Panc1 (cell line): ENCODE measurements around the gene SUCO. TPM values are rescaled to one million over a fixed set of nuclear protein-coding genes. Genes with fewer than 3 reads are reported as not detected.

Experiments used
- ATAC-seq: fragments of 200-7000 bp; cut with Tn5 transposase; 2 replicates; pipeline ENCODE4 v1.9.1; 2020; ENCODE audit warnings: mild to moderate bottlenecking, moderate library complexity
- BruUV-seq: library from RNA; stranded (reverse); fragments of 400-500 nt; replicated peaks from 2 replicates; lab custom pipeline; 2021; lab: Mats Ljungman, UMichigan
- CTCF ChIA-PET: fragments of 300-600 bp; sonication (Branson Sonifier 250); formaldehyde crosslinking; loops from one replicate; lab custom pipeline; 2022; ENCODE audit warnings: antibody characterized with exemption; lab: Charles Lee
- POLR2A ChIA-PET: fragments of 300-600 bp; sonication (Branson Sonifier 250); formaldehyde crosslinking; loops from one replicate; lab custom pipeline; 2022; ENCODE audit warnings: antibody characterized with exemption; lab: Charles Lee
- DNase-seq: peaks from one replicate; pipeline ENCODE4 v3.0.0-alpha.2; 2010; ENCODE audit warnings: low read depth, low spot score
- H3K27ac ChIP-seq: 2 replicates; pipeline ENCODE4 v1.5.1; 2011; ENCODE audit warnings: mild to moderate bottlenecking, low read length, inconsistent platforms
- H3K27me3 ChIP-seq: fragments of 200-500 bp; sonication (Bioruptor generic); 2 replicates; pipeline ENCODE4 v1.6.0; 2014; ENCODE audit warnings: low read length, inconsistent platforms; ENCODE audit not compliant: control insufficient read depth, insufficient read depth
- H3K36me3 ChIP-seq: fragments of 200-500 bp; sonication (Bioruptor generic); 2 replicates; pipeline ENCODE4 v1.5.1; 2014; ENCODE audit warnings: inconsistent platforms, mild to moderate bottlenecking, low read length, moderate library complexity; ENCODE audit not compliant: control insufficient read depth, insufficient read depth
- H3K4me1 ChIP-seq: 2 replicates; pipeline ENCODE4 v1.5.1; 2011; ENCODE audit warnings: inconsistent platforms, mild to moderate bottlenecking, low read length, moderate library complexity; ENCODE audit not compliant: control insufficient read depth, insufficient read depth
- H3K4me3 ChIP-seq, 2 experiments: 2 replicates each; pipeline ENCODE4 v1.5.1; 2011 to 2012; ENCODE audit warnings: low read depth in 2 of 2, low read length in 2 of 2, mild to moderate bottlenecking in 2 of 2, inconsistent platforms in 1 of 2, moderate library complexity in 1 of 2
- H3K9me3 ChIP-seq: fragments of 200-500 bp; sonication (Bioruptor generic); 2 replicates; pipeline ENCODE4 v1.5.1; 2014; ENCODE audit warnings: low read depth, mild to moderate bottlenecking, inconsistent platforms, low read length, moderate library complexity; ENCODE audit not compliant: control insufficient read depth, insufficient read depth
- POLR2AphosphoS5 ChIP-seq: IDR thresholded peaks from 2 replicates; pipeline ENCODE4 v1.6.1; 2012; ENCODE audit warnings: mild to moderate bottlenecking, low read depth, low read length, moderate library complexity
- SIN3A ChIP-seq: IDR thresholded peaks from 2 replicates; pipeline ENCODE4 v1.6.1; 2012; ENCODE audit warnings: low read depth, mild to moderate bottlenecking, low read length, moderate library complexity, borderline replicate concordance; ENCODE audit not compliant: insufficient read depth
- TCF7L2 ChIP-seq: IDR thresholded peaks from 2 replicates; pipeline ENCODE4 v1.6.1; 2011; ENCODE audit warnings: mild to moderate bottlenecking, low read depth, low read length, inconsistent platforms
- in situ Hi-C: cut with HindIII; loops from 2 replicates; pipeline ENCODE4 v1.10.0; 2016; ENCODE audit warnings: low sequenced_read_pairs, low pct_unique_long_range_greater_than_20kb
- intact Hi-C: fragments of 100-400 bp; cut with micrococcal nuclease; formaldehyde crosslinking; loops from one replicate; pipeline ENCODE4 v1.10.0; 2022; ENCODE audit not compliant: unreplicated experiment
- total RNA-seq: library from RNA; stranded (reverse); gene quantifications from one replicate; pipeline ENCODE4 v1.2.1, GENCODE V29; 2021; ENCODE audit not compliant: unreplicated experiment
- TF ChIP-seq, protein P1 (sequence below), 2 experiments: IDR thresholded peaks; 2 replicates each; pipeline ENCODE4 v1.6.1; 2011 to 2012; ENCODE audit warnings: low read depth in 2 of 2, control low read depth in 1 of 2, low read length in 1 of 2, mild to moderate bottlenecking in 1 of 2, moderate library complexity in 1 of 2; ENCODE audit not compliant: insufficient read depth in 1 of 2
- TF ChIP-seq, protein P2 (sequence below): fragments of 450-650 bp; IDR thresholded peaks from 2 replicates; pipeline ENCODE4 v1.5.1; 2017; ENCODE audit warnings: mild to moderate bottlenecking

The SUCO gene
- total RNA-seq, 1 experiment from 2014 or later = 31.3 TPM

DNA sequence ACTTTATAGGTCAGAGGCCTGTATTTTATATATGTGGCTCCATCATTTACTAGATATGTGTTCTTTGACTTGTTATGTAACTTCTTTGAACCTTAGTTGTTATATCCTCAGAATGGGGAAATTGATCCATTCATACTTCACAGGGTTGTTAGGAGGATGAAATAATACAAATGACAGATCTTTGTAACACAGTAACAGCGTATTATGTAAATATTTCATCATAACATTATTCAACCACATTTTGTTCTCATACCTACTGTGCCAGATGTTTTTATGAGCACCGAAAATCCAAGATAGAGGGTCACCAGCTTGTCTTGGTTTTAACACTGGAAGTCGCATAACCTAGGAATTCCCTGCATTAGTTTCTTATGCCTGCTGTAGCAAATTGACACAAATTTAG is 3.3 kb downstream of the SUCO start:
- in situ Hi-C loops (no loop called here), intact Hi-C loops (no loop called here)
- DNase-seq (no peak), ATAC-seq (no peak)
- no peak for TF ChIP-seq SIN3A
- TF ChIP-seq, protein P1, sequence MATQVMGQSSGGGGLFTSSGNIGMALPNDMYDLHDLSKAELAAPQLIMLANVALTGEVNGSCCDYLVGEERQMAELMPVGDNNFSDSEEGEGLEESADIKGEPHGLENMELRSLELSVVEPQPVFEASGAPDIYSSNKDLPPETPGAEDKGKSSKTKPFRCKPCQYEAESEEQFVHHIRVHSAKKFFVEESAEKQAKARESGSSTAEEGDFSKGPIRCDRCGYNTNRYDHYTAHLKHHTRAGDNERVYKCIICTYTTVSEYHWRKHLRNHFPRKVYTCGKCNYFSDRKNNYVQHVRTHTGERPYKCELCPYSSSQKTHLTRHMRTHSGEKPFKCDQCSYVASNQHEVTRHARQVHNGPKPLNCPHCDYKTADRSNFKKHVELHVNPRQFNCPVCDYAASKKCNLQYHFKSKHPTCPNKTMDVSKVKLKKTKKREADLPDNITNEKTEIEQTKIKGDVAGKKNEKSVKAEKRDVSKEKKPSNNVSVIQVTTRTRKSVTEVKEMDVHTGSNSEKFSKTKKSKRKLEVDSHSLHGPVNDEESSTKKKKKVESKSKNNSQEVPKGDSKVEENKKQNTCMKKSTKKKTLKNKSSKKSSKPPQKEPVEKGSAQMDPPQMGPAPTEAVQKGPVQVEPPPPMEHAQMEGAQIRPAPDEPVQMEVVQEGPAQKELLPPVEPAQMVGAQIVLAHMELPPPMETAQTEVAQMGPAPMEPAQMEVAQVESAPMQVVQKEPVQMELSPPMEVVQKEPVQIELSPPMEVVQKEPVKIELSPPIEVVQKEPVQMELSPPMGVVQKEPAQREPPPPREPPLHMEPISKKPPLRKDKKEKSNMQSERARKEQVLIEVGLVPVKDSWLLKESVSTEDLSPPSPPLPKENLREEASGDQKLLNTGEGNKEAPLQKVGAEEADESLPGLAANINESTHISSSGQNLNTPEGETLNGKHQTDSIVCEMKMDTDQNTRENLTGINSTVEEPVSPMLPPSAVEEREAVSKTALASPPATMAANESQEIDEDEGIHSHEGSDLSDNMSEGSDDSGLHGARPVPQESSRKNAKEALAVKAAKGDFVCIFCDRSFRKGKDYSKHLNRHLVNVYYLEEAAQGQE (IDR thresholded peaks at IDR 0.05; ENCODE audit: insufficient read depth in 1 of 2, low read depth in 2 of 2, low read length in 1 of 2) = no peak
- TF ChIP-seq, protein P2, sequence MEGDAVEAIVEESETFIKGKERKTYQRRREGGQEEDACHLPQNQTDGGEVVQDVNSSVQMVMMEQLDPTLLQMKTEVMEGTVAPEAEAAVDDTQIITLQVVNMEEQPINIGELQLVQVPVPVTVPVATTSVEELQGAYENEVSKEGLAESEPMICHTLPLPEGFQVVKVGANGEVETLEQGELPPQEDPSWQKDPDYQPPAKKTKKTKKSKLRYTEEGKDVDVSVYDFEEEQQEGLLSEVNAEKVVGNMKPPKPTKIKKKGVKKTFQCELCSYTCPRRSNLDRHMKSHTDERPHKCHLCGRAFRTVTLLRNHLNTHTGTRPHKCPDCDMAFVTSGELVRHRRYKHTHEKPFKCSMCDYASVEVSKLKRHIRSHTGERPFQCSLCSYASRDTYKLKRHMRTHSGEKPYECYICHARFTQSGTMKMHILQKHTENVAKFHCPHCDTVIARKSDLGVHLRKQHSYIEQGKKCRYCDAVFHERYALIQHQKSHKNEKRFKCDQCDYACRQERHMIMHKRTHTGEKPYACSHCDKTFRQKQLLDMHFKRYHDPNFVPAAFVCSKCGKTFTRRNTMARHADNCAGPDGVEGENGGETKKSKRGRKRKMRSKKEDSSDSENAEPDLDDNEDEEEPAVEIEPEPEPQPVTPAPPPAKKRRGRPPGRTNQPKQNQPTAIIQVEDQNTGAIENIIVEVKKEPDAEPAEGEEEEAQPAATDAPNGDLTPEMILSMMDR = no peak
- TF ChIP-seq POLR2AphosphoS5 = no peak
- no peak for TF ChIP-seq TCF7L2
- no peak overlapping the region for H3K27ac ChIP-seq
- H3K36me3 ChIP-seq = no peaks in the 10 kb centered on the region; the same call in 1 of the 2 replicates
- no peak overlapping the region for H3K4me3 ChIP-seq
- CTCF ChIA-PET = no interaction called here
- BruUV-seq = no TSS peak
- peaks cover 29% of the 10 kb centered on the region for H3K4me1 ChIP-seq
- H3K9me3 ChIP-seq = no peaks in the 10 kb centered on the region
- H3K27me3 ChIP-seq = no peaks in the 10 kb centered on the region
- POLR2A ChIA-PET = no interaction called here

GRCh38 chr1:172537366-172537765 is 4.4 kb downstream of the SUCO start:
- intact Hi-C loops (no loop called here), in situ Hi-C loops (no loop called here)
- H3K27ac ChIP-seq = no peak overlapping the region
- ChIA-PET POLR2A (no interaction called here), CTCF (no interaction called here)
- H3K9me3 ChIP-seq = no peaks in the 10 kb centered on the region
- ATAC-seq = no peak
- no peaks in the 10 kb centered on the region; the same call in 1 of the 2 replicates for H3K36me3 ChIP-seq
- BruUV-seq = no TSS peak
- H3K27me3 ChIP-seq = no peaks in the 10 kb centered on the region
- no peak for DNase-seq
- TF ChIP-seq, protein P2 = no peak
- TF ChIP-seq, protein P1 (IDR thresholded peaks at IDR 0.05; ENCODE audit: insufficient read depth in 1 of 2, low read depth in 2 of 2, low read length in 1 of 2) = no peak
- no peak for TF ChIP-seq TCF7L2
- TF ChIP-seq SIN3A = no peak
- TF ChIP-seq POLR2AphosphoS5 = no peak
- peaks cover 24% of the 10 kb centered on the region for H3K4me1 ChIP-seq
- no peak overlapping the region for H3K4me3 ChIP-seq
